H1 (cell line): ENCODE measurements around the gene HOXB6. TPM values are rescaled to one million over a fixed set of nuclear protein-coding genes. Genes with fewer than 3 reads are reported as not detected.
A peak's percentile ranks its signal among the peaks of the same experiment; 100 is the strongest.

Experiments used
- CTCF ChIA-PET: fragments of 300-600 bp; sonication (Branson Sonifier 250); formaldehyde crosslinking; loops from one replicate; lab custom pipeline; 2021; ENCODE audit not compliant: partially characterized antibody; lab: Charles Lee
- POLR2A ChIA-PET: fragments of 300-600 bp; sonication (Branson Sonifier 250); formaldehyde crosslinking; loops from one replicate; lab custom pipeline; 2021; ENCODE audit warnings: inconsistent platforms; ENCODE audit not compliant: partially characterized antibody; lab: Charles Lee
- DNase-seq, 2 experiments: peaks; one replicate each; pipeline versions ENCODE4 v3.0.0 to v3.0.0-alpha.2; 2010 to 2022; ENCODE audit warnings: low spot score in 2 of 2, low read depth in 1 of 2, mixed read lengths in 1 of 2
- FAIRE-seq: peaks from 2 replicates; lab custom pipeline; 2011; peaks lifted over from hg19 to GRCh38; lab: Jason Lieb, UNC
- H2AFZ ChIP-seq: 2 replicates; pipeline ENCODE4 v1.8.1; 2012; ENCODE audit warnings: low read length, inconsistent platforms
- H2AK5ac ChIP-seq: 2 replicates; pipeline ENCODE4 v1.6.1; 2013; ENCODE audit warnings: low read depth, low read length
- H2BK120ac ChIP-seq: replicated peaks from 2 replicates; pipeline ENCODE3; 2013; ENCODE audit warnings: low read depth, low read length, inconsistent platforms
- H2BK12ac ChIP-seq: 2 replicates; pipeline ENCODE4 v1.6.1; 2013; ENCODE audit warnings: low read depth, low read length
- H2BK15ac ChIP-seq: 2 replicates; pipeline ENCODE4 v1.6.1; 2013; ENCODE audit warnings: low read length
- H2BK20ac ChIP-seq: 2 replicates; pipeline ENCODE4 v1.6.1; 2013; ENCODE audit warnings: low read length
- H2BK5ac ChIP-seq: 2 replicates; pipeline ENCODE4 v1.6.1; 2013; ENCODE audit warnings: low read depth, low read length
- H3K14ac ChIP-seq: 2 replicates; pipeline ENCODE4 v1.6.1; 2013; ENCODE audit warnings: inconsistent platforms; ENCODE audit not compliant: insufficient read length
- H3K18ac ChIP-seq: 2 replicates; pipeline ENCODE4 v1.6.1; 2013; ENCODE audit warnings: low read length; ENCODE audit errors: extremely low read depth
- H3K23ac ChIP-seq: 2 replicates; pipeline ENCODE4 v1.6.1; 2013; ENCODE audit warnings: inconsistent platforms; ENCODE audit not compliant: insufficient read length
- H3K23me2 ChIP-seq: 2 replicates; pipeline ENCODE4 v1.6.1; 2013; ENCODE audit warnings: low read depth, low read length
- H3K27ac ChIP-seq: 2 replicates; pipeline ENCODE4 v1.6.1; 2011; ENCODE audit warnings: low read depth, low read length, inconsistent platforms
- H3K27me3 ChIP-seq, 4 experiments: replicated peaks in 1 of 4; 1 replicate in 1 of 4; 2 replicates in 3 of 4; pipeline versions ENCODE4 v1.6.1 to v1.8.1; 2011 to 2013; ENCODE audit warnings: low read length in 3 of 4, mild to moderate bottlenecking in 3 of 4, inconsistent platforms in 2 of 4, mixed read lengths in 2 of 4, moderate library complexity in 1 of 4; ENCODE audit not compliant: control insufficient read depth in 3 of 4, insufficient read depth in 3 of 4; ENCODE audit errors: extremely low read depth in 1 of 4
- H3K36me3 ChIP-seq, 4 experiments: 2 replicates each; pipeline versions ENCODE4 v1.6.1 to v1.8.1; 2011 to 2013; ENCODE audit warnings: mild to moderate bottlenecking in 4 of 4, low read length in 3 of 4, moderate library complexity in 2 of 4, control low read depth in 1 of 4, inconsistent platforms in 1 of 4; ENCODE audit not compliant: insufficient read depth in 4 of 4, control insufficient read depth in 2 of 4
- H3K4ac ChIP-seq: replicated peaks from 2 replicates; pipeline ENCODE3; 2013; ENCODE audit warnings: low read length, low read depth, mixed read lengths, inconsistent platforms; ENCODE audit not compliant: insufficient read length
- H3K4me1 ChIP-seq, 4 experiments: replicated peaks in 1 of 4; 1 replicate in 1 of 4; 2 replicates in 3 of 4; pipeline versions ENCODE4 v1.6.1 to v1.8.1; 2011 to 2013; ENCODE audit warnings: low read length in 3 of 4, inconsistent platforms in 2 of 4, mixed read lengths in 1 of 4; ENCODE audit not compliant: insufficient read depth in 4 of 4, control insufficient read depth in 3 of 4
- H3K4me2 ChIP-seq, 2 experiments: 2 replicates each; pipeline versions ENCODE4 v1.6.1 to v1.8.1; 2011 to 2013; ENCODE audit warnings: low read depth in 2 of 2, low read length in 2 of 2, control low read depth in 1 of 2, inconsistent platforms in 1 of 2, mild to moderate bottlenecking in 1 of 2; ENCODE audit not compliant: insufficient read depth in 1 of 2
- H3K4me3 ChIP-seq, 4 experiments: fragments of 200-600, 300-600 bp in 1 of 4; sonication (generic), shearing (Covaris generic), sonication (Bioruptor Twin) in 1 of 4; 2 replicates each; pipeline versions ENCODE4 v1.5.1 to v1.8.1; 2011 to 2016; ENCODE audit warnings: low read length in 4 of 4, low read depth in 3 of 4, control low read depth in 2 of 4, inconsistent platforms in 2 of 4, mild to moderate bottlenecking in 2 of 4, mixed read lengths in 1 of 4, moderate library complexity in 1 of 4; ENCODE audit not compliant: insufficient read depth in 2 of 4; ENCODE audit errors: extremely low read depth in 1 of 4
- H3K56ac ChIP-seq: replicated peaks from 2 replicates; pipeline ENCODE3; 2013; ENCODE audit warnings: low read depth, mild to moderate bottlenecking, mixed read lengths, low read length, inconsistent platforms; ENCODE audit not compliant: insufficient read length
- H3K79me1 ChIP-seq: 2 replicates; pipeline ENCODE4 v1.6.1; 2013; ENCODE audit warnings: low read depth, low read length, control low read depth
- H3K79me2 ChIP-seq, 2 experiments: 2 replicates each; pipeline versions ENCODE4 v1.6.1 to v1.8.1; 2012 to 2013; ENCODE audit warnings: low read length in 2 of 2, mild to moderate bottlenecking in 2 of 2, inconsistent platforms in 1 of 2; ENCODE audit not compliant: insufficient read depth in 2 of 2, control insufficient read depth in 1 of 2
- H3K9ac ChIP-seq, 4 experiments: replicated peaks in 1 of 4; 1 replicate in 1 of 4; 2 replicates in 3 of 4; pipeline versions ENCODE4 v1.6.1 to v1.8.1; 2011 to 2013; ENCODE audit warnings: low read depth in 3 of 4, low read length in 3 of 4, control low read depth in 2 of 4, mild to moderate bottlenecking in 2 of 4, moderate library complexity in 2 of 4, inconsistent platforms in 1 of 4; ENCODE audit errors: extremely low read depth in 1 of 4
- H3K9me3 ChIP-seq, 2 experiments: 2 replicates each; pipeline versions ENCODE4 v1.6.1 to v1.8.1; 2012 to 2013; ENCODE audit warnings: mild to moderate bottlenecking in 2 of 2, moderate library complexity in 2 of 2, control low read depth in 1 of 2, inconsistent platforms in 1 of 2, low read depth in 1 of 2, low read length in 1 of 2, mixed read lengths in 1 of 2; ENCODE audit not compliant: insufficient read depth in 2 of 2
- H4K20me1 ChIP-seq, 2 experiments: replicated peaks in 1 of 2; 2 replicates each; pipeline versions ENCODE3 to v1.8.1; 2011 to 2013; ENCODE audit warnings: inconsistent platforms in 2 of 2, low read length in 2 of 2, mild to moderate bottlenecking in 1 of 2; ENCODE audit not compliant: insufficient read depth in 2 of 2, control insufficient read depth in 1 of 2
- H4K5ac ChIP-seq: 2 replicates; pipeline ENCODE4 v1.6.1; 2013; ENCODE audit warnings: low read length, low read depth, mixed read lengths, inconsistent platforms; ENCODE audit not compliant: insufficient read length
- H4K8ac ChIP-seq: 2 replicates; pipeline ENCODE4 v1.8.0; 2013; ENCODE audit warnings: mild to moderate bottlenecking, moderate library complexity, low read length, inconsistent platforms; ENCODE audit not compliant: insufficient read depth; ENCODE audit errors: extremely low read depth
- H4K91ac ChIP-seq: replicated peaks from 2 replicates; pipeline ENCODE3; 2013; ENCODE audit warnings: low read length, mixed read lengths, inconsistent platforms; ENCODE audit not compliant: insufficient read length
- CBX5 ChIP-seq: fragments of 300-800, 300-1000 bp; sonication (generic); IDR thresholded peaks from 2 replicates; pipeline ENCODE4 v1.7.1; 2016; ENCODE audit warnings: antibody characterized with exemption, low read length, low read depth
- CBX8 ChIP-seq: fragments of 300-800, 300-1000 bp; sonication (generic); IDR thresholded peaks from 2 replicates; pipeline ENCODE4 v1.7.1; 2016; ENCODE audit warnings: low read depth, low read length, borderline replicate concordance
- EGR1 ChIP-seq: IDR thresholded peaks from 2 replicates; pipeline ENCODE4 v1.6.1; 2011; ENCODE audit warnings: low read depth, low read length, borderline replicate concordance
- EZH2 ChIP-seq: fragments of 200-600 bp; sonication (generic); IDR thresholded peaks from 2 replicates; pipeline ENCODE4 v1.7.1; 2012; ENCODE audit warnings: low read depth, mild to moderate bottlenecking, moderate library complexity, low read length, inconsistent platforms; ENCODE audit not compliant: severe bottlenecking
- HDAC6 ChIP-seq: IDR thresholded peaks from one replicate; pipeline ENCODE4 v1.7.1; 2012; ENCODE audit warnings: low read depth, mild to moderate bottlenecking, inconsistent platforms, low read length, moderate library complexity
- POLR2AphosphoS5 ChIP-seq: IDR thresholded peaks from 2 replicates; pipeline ENCODE4 v1.6.1; 2011; ENCODE audit warnings: low read depth, low read length
- RFX5 ChIP-seq: IDR thresholded peaks from 2 replicates; pipeline ENCODE4 v1.6.1; 2011; ENCODE audit warnings: low read depth, low read length, improper control_type of control experiment, borderline replicate concordance
- SAP30 ChIP-seq: fragments of 300-600 bp; sonication (generic); IDR thresholded peaks from 2 replicates; pipeline ENCODE4 v1.7.1; 2012; ENCODE audit warnings: low read length, moderate library complexity, mild to moderate bottlenecking, inconsistent platforms; ENCODE audit not compliant: insufficient read depth, insufficient replicate concordance
- SUZ12 ChIP-seq: fragments of 200-600 bp; sonication (generic); IDR thresholded peaks from 2 replicates; pipeline ENCODE4 v1.6.1; 2012; ENCODE audit warnings: mild to moderate bottlenecking, inconsistent platforms, low read length, moderate library complexity, mixed read lengths
- WGBS, 2 experiments: shearing (Covaris generic) in 1 of 2; methylation state at CpG; one replicate each; pipeline versions ENCODE4 v1.1.6 to v1.1.7; 2013 to 2015; ENCODE audit warnings: low lambda C conversion rate in 2 of 2, mixed read lengths in 2 of 2, inconsistent platforms in 1 of 2, low coverage in 1 of 2, missing lambda C conversion rate in 1 of 2; ENCODE audit not compliant: insufficient replicate concordance in 2 of 2, insufficient coverage in 1 of 2, insufficient read length in 1 of 2; ENCODE audit errors: extremely low coverage in 1 of 2, missing lambda C conversion rate in 1 of 2; 5-methylcytosine and 5-hydroxymethylcytosine counted together
- polyA plus RNA-seq, 7 experiments: library from polyadenylated mRNA; depleted of rRNA in 3 of 7; stranded (reverse) in 5 of 7; unstranded in 2 of 7; fragments of >200 nt in 5 of 7; fragments of 200-250 nt in 2 of 7; gene quantifications; 1 replicate in 5 of 7; 2 replicates in 1 of 7; 4 replicates in 1 of 7; pipeline versions ENCODE4 v1.2.1 to v1.2.3, GENCODE V29; 2011 to 2013; ENCODE audit warnings: missing spikeins in 2 of 7, mixed read lengths in 2 of 7
- total RNA-seq: library from RNA; stranded (reverse); fragmentation: NEBNext Ultra II Directional; extraction: Animal tissue kit (Norgen Biotek cat#: 25700); gene quantifications from 2 replicates; pipeline ENCODE4 v1.2.1, GENCODE V29; 2021
- TF ChIP-seq, protein P1 (sequence below): IDR thresholded peaks from 2 replicates; pipeline ENCODE4 v1.6.1; 2011; ENCODE audit warnings: low read length, improper control_type of control experiment

Gene HOXB6
- total and polyA plus RNA-seq, 2 of the 8 experiments (the other 6 are each of a cell fraction or from before 2014, with no cell fraction given): not detected

DNA sequence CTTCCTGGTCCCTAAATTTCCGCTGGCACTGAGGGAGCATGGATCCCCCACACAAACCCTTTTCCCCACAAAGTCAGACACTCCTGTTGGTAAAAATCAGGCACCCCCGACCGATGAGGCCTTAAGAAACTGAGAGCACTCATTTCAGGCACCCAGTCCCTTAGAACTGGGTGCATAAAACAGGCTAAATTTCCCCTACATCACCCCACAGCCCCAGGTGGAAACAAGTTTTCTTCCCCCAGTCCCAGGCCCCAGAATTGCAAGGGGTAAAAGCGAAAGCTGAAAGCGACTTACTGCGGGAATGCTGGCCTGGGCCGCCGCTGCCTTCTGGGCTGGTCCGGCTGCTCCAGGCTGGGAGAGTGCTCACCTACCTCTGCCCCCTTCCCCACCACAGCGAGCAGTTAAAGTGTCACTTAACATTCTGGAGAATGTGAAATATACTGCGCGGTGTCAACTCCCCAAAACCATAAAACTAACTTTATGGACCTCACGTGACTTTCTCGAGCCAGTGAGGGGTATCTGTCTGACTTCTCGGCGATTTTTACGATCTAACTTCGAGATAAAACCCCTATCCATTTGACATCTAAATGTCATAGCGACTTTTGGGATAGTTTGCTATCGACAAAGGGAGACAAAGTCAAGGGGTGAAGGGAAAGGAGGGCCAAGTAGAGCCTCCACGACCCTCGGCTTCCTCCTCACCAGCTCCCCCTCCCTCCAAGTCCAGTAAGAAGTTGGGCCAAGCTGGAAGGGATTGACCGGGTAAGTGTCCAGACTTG lies 14.8 kb downstream of the HOXB6 start, which contains the start of gene HOXB3:
Gene HOXB3, minus strand, starts transcription at position 411 of the 776 bp plus-strand sequence. CDS start 37,767 bp downstream, outside the sequence.
- no peak within 1 kb of the TSS for H2AFZ ChIP-seq
- CTCF ChIA-PET: interaction anchor here (0.5 to 7.0 kb wide), 12 partner anchors 26 to 296 kb away, joined by 3 to 53 read pairs (median 3); no protein-coding TSS in a partner anchor
- H3K79me1 ChIP-seq: no peaks in the 10 kb centered on the region
- H3K56ac ChIP-seq: no peak within 1 kb of the TSS
- H3K4ac ChIP-seq: no peak within 1 kb of the TSS
- H2BK20ac ChIP-seq: no peak within 1 kb of the TSS
- H4K91ac ChIP-seq: no peak within 1 kb of the TSS
- H3K4me2 ChIP-seq: no peak within 1 kb of the TSS
- peaks cover 20 to 37% of the 10 kb centered on the region in 2 experiments for H4K20me1 ChIP-seq
- peaks cover 0 to 6% (median 0%) of the 10 kb centered on the region in 4 experiments; a peak in 1 of 8 replicates for H3K36me3 ChIP-seq
- H3K14ac ChIP-seq: no peak within 1 kb of the TSS
- H3K23ac ChIP-seq: no peak within 1 kb of the TSS
- H3K79me2 ChIP-seq: no peaks in the 10 kb centered on the region
- peaks cover 96 to 100% (median 99%) of the 10 kb centered on the region in 4 experiments for H3K27me3 ChIP-seq
- 10% methylated on average over 23 of the region's 23 CpGs; no CpG with 5 or more reads in 1 of the 2 experiments for WGBS, 2 experiments
- H2BK120ac ChIP-seq: no peak within 1 kb of the TSS
- H3K9me3 ChIP-seq: no peaks in the 10 kb centered on the region; a peak in 1 of 4 replicates
- no peak within 1 kb of the TSS for H2BK5ac ChIP-seq
- H4K8ac ChIP-seq: no peak within 1 kb of the TSS
- peak within 1 kb of the TSS; percentile 55; the same call in 1 of the 2 replicates for H2AK5ac ChIP-seq
- no peak within 1 kb of the TSS for H3K4me3 ChIP-seq
- H2BK15ac ChIP-seq: peak within 1 kb of the TSS; percentile 81; the same call in 1 of the 2 replicates
- no peak within 1 kb of the TSS for H3K9ac ChIP-seq
- POLR2A ChIA-PET: no interaction called here
- no peak within 1 kb of the TSS for H3K27ac ChIP-seq
- FAIRE-seq: no peak
- no peaks in the 10 kb centered on the region for H3K23me2 ChIP-seq
- no peak within 1 kb of the TSS for H2BK12ac ChIP-seq
- peaks cover 0 to 7% (median 3%) of the 10 kb centered on the region in 4 experiments; a peak in 5 of 7 replicates for H3K4me1 ChIP-seq
- H3K18ac ChIP-seq: no peak within 1 kb of the TSS; the same call in 1 of the 2 replicates
- no peak within 1 kb of the TSS for H4K5ac ChIP-seq
- no peak for DNase-seq
- TF ChIP-seq POLR2AphosphoS5 (no peak), RFX5 (no peak), CBX8 (peak; percentile 85; the same call in 1 of the 2 replicates), SUZ12 (peak; percentile 94), SAP30 (no peak), HDAC6 (no peak), CBX5 (no peak), EZH2 (peak; percentile 94), EGR1 (no peak)
- TF ChIP-seq, protein P1, sequence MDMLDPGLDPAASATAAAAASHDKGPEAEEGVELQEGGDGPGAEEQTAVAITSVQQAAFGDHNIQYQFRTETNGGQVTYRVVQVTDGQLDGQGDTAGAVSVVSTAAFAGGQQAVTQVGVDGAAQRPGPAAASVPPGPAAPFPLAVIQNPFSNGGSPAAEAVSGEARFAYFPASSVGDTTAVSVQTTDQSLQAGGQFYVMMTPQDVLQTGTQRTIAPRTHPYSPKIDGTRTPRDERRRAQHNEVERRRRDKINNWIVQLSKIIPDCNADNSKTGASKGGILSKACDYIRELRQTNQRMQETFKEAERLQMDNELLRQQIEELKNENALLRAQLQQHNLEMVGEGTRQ: 0 out of 2 replicates have a peak, but pooled peaks have one; percentile 8
